GM18526 (cell line): ENCODE results near the gene FAM221A.

ENCODE experiments used
- POLR2A ChIP-seq: IDR thresholded peaks from 3 replicates; pipeline ENCODE4 v1.6.1; 2011; ENCODE audit not compliant: insufficient read length; ENCODE audit errors: extremely low read depth

The FAM221A gene

GRCh38 chr7:23679898-23680413 lies at the start of gene FAM221A:
Gene FAM221A, plus strand, starts transcription at chr7:23680199. Its CDS starts 20 bp downstream, at chr7:23680219.
- TF ChIP-seq POLR2A = no peak

GRCh38 chr7:23633417-23633816 lies 46.6 kb upstream of the FAM221A start:
- TF ChIP-seq POLR2A = no peak

- no peak for TF ChIP-seq POLR2A
These were observed 34.2 kb upstream of the FAM221A start for GRCh38 chr7:23645822-23646221.

- no peak for TF ChIP-seq POLR2A
These were observed 26.1 kb upstream of the FAM221A start for GRCh38 chr7:23653942-23654341.

GRCh38 chr7:23654508-23654907 lies 25.5 kb upstream of the FAM221A start:
- no peak for TF ChIP-seq POLR2A

- TF ChIP-seq POLR2A = no peak
These were observed 24.6 kb upstream of the FAM221A start for GRCh38 chr7:23655433-23655832.

- no peak for TF ChIP-seq POLR2A
These were observed 21.1 kb upstream of the FAM221A start for GRCh38 chr7:23658831-23659427.

GRCh38 chr7:23661385-23661784 lies 18.6 kb upstream of the FAM221A start:
- no peak for TF ChIP-seq POLR2A

GRCh38 chr7:23662124-23662983 lies 17.6 kb upstream of the FAM221A start:
- TF ChIP-seq POLR2A = no peak

- no peak for TF ChIP-seq POLR2A
These were observed 17.1 kb upstream of the FAM221A start for GRCh38 chr7:23662984-23663313.

- no peak for TF ChIP-seq POLR2A
These were observed 15.9 kb upstream of the FAM221A start for GRCh38 chr7:23664122-23664521.

GRCh38 chr7:23672033-23672432 lies 8.0 kb upstream of the FAM221A start:
- TF ChIP-seq POLR2A = no peak

GRCh38 chr7:23680414-23681405 lies 711 bp downstream of the FAM221A start:
- no peak for TF ChIP-seq POLR2A

- no peak for TF ChIP-seq POLR2A
These were observed 5.7 kb downstream of the FAM221A start for GRCh38 chr7:23685731-23686130.

GRCh38 chr7:23687011-23687410 lies 7.0 kb downstream of the FAM221A start:
- TF ChIP-seq POLR2A = no peak
